Fibroblast of skin of right quadriceps (primary cell): ENCODE results near the gene PAX5.

ENCODE experiments used
- DNase-seq: peaks from one replicate; pipeline ENCODE4 v3.0.0-alpha.2; 2013

Gene PAX5

DNA sequence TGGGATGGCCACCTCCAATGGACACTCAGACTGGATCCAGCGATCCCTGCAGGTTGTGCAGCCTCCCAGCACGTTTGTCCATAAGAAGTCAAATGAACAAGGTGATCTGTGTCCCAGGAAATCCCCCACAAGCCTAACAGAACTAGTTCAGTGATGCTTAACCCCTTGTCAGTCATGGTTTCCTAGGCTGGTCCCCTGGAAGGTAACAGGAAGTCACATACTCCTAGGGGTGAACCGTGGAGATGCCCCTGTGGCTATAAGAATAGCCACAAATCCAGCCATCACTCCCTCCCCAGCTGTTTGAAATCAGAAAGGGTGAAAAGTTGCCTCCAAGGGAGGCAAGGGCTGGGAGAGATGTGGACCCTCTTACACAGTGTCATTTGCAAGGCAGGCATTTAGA lies 22.5 kb downstream of the PAX5 start:
- no peak for DNase-seq

- no peak for DNase-seq
Observed at GRCh38 chr9:37010976-37011375, 23.1 kb downstream of the PAX5 start.

DNA sequence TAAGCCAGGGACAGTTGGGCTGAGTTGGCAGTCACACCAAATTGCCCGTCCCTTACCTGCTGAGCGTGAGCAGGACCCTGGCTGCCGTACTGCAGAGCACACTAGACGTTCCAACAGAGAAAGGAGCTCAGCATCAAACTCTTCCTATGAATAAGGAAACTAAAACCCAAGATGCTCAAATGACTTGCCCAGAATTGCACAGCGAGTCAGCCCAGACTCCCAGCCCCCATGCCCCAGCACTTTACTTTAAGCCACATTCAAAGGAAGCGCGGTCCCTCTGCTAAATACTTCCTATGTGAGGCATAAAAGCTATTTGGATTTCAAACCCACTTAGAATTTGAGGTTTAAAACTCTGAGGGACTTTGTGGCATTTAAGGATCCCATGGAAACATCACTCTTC lies 23.9 kb downstream of the PAX5 start:
- DNase-seq: no peak

DNA sequence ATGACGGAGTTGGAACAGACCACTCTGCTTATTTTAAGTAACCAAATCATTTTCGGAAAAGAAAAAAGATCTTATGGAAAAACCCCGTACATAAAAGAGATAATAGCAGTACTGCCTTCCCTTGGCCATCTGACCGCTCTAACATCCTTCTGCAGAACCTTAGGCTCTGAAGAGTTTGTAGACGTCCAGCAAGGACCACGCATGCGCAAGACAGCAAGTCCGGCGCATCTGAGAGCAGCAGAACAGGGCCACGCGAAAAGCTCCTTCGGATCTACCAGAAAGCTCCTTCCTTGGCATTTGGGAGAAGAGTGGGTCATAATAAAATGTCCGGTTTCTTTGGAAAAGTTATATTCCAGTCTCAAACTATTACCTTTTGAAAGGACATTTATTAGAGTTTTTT lies 26.8 kb downstream of the PAX5 start:
- no peak for DNase-seq

- DNase-seq: no peak
Observed at GRCh38 chr9:37005517-37006140, 28.4 kb downstream of the PAX5 start.

- no peak for DNase-seq
Observed at GRCh38 chr9:37004424-37004935, 29.6 kb downstream of the PAX5 start.

DNA sequence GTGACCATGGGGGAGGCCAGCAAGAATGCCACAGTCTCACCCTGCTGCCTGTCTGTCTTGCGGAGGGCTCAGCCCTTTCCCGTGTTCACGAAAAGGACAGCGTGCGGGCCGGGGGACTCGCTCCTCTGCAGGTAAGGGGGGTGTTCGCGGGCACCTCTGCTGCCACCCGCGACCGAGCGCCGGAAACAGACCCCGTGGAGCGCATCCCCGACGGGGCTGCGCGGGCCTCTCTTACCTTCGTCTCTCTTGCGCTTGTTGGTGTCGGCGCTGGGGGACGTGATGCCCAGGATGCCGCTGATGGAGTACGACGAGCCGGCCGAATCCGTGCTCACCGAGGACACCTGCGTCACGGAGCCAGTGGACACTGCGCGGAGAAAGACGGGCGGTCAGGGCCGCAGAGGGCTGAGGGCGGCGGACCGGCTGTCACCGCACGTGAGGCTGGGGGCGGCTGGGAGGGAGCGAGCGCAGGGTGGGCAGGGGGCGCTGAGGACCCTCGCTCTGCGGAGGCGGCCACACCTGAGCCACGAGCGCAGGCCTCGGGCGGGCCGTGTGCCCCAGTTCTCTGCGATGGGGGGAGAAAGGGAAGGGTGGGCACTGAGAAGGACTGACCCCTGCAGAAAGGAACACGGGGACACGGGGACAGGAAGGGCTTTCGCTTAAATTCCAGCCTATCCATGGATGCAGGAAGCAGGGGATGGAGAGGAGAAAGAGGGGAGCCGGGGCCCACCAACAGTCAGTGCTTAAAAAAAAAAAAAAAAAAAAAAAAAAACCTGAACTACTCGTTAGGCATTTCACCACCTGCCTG lies 31.5 kb downstream of the PAX5 start:
- no peak for DNase-seq

- DNase-seq: no peak
Observed at GRCh38 chr9:37002036-37002412, 32.0 kb downstream of the PAX5 start.

GRCh38 chr9:37001459-37001858 lies 32.6 kb downstream of the PAX5 start:
- no peak for DNase-seq

- DNase-seq: no peak
Observed at GRCh38 chr9:36999728-37000333, 34.2 kb downstream of the PAX5 start.

GRCh38 chr9:36997414-36997813 lies 36.7 kb downstream of the PAX5 start:
- DNase-seq: peak; percentile 41

- DNase-seq: no peak
Observed at GRCh38 chr9:36996706-36997086, 37.4 kb downstream of the PAX5 start.

DNA sequence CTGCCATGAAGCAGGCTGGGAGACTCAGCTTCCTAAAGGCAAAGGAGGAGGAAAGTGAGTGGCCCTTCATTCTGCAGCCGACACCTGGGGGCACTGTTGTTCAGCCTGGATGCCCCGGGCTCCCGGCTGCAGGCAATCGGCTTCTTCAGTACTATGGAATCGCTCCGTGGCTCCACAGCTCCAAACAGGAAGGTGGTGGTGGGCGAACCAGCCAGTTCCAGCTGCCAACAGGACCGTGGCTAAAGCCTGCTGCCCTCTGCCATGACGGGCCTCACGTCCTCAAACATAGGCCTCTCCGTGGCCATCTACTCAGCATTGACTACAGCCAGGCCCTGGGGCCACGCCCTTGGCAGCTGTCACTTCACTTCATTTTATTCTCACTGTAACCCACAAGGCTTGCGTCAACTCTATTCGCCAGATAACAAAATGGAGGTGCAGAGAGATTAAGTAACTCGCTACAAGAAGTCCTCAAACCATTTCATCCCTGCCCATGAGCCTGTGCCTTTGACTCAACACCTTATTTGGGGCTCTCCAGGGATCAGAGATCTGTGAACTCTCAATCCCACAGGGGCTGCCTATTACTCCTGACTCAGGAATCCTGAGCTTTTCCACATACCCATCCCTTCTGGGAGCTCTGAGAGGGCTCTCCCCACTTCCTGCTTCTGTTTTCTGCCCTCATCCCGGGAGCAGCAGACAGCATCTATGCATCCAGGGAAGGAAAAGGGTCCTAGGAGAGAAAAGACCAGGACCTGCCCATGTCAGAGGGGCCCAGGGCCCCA lies 38.0 kb downstream of the PAX5 start:
- peak; percentile 57 for DNase-seq

- no peak for DNase-seq
Observed at GRCh38 chr9:36993933-36994764, 39.9 kb downstream of the PAX5 start.

DNA sequence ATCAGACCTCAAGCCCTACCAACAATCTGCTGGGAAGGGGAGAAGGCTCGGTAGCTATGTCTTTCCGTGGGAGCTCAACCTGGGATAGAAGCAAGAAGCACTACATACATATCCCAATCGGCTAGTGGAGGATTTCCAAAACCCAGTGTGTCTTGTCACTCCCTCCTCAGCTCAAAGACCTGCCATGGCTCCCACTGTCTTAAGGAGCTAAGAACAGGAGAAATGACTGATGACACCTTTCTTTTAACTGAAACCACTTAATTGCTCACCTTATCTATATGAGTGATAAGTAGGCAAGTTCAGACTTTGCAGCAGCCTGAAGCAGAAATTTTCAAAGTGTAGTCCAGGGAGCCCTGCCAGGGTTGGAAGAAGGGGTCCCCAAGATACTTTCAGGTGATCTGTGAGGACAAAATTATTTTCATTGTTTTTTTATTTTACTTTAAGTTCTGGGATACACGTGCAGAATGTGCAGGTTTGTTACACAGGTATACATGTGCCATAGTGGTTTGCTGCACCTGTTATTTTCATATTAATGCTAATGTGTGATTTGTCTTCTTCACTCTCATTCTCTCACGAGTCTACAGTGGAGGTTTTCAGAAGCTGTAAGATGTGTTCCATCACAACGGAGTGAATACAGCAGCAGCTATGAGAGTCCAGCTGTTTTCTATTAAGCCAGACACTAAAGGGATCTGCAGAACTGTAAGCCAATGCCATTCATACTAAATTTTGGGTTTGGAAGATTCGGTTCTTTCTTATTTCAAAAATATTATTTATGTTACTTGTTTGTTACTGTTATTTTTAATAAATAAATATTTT lies 41.4 kb downstream of the PAX5 start:
- no peak for DNase-seq

DNA sequence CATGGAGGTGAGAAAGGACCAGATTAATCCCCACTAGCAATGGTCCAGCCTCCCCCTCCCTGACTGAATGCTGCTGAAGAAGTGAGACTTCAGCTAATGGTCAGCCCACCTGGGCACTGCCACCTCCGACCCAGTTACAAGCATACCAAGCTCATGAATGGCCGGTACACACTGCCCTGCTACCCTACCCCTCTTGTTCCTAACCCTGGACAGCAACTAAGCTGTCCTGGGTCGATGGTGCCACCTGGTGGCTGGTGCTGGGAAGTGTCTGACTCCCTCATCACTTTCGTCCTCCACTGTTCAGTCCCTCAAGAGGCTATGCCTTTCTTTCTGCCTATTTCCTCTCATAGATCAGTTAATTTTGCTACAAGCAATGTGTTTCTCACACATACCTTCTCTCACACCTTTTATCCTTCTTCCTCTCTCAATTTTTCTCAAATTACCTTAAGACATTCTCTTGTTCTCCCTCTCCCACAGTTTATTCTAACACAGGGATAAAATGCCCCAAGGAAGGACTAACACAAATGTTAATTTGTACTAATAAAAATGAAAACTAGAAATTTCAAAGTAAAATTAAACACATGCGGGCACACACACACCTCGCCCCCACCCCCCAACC lies 42.4 kb downstream of the PAX5 start:
- DNase-seq: no peak

DNA sequence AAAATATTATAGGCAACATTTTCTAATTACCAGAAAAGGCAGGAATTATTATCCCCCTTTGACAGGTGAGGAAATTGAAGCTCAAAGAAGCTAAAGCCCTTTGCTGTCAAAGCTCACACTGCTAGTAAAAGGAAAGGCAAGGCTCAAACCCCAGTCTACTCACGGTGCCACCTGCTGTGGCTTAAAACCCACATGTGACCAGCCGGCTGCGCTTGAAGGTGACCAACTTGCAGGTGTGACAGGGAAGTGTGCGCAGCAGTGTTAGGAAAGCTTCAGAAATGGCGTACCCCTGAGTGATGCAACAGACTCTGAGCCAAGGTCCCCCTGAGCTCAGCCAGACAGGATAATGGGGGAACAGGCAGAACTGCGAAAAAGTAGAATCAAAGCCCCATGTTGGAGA lies 45.2 kb downstream of the PAX5 start:
- no peak for DNase-seq

DNA sequence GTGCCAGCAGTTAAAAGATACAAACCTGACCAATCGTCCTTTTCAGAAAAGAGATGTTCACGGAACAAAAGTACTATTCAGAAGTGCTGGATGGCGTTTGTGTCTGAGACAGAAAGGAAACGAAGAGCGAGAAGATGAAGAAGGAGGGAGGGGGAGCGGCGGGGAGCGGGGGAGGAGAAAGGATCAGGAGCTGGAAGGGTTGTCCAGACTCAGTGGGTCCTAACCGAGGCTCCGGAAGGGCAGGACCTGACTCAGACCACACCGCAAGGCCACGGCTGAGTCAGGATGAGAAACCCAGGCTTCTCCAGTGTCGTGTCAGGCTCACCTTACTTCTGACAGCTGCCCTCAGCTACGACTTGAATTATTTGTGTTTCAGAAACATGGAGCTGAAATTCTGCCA lies 46.2 kb downstream of the PAX5 start:
- DNase-seq: no peak

DNA sequence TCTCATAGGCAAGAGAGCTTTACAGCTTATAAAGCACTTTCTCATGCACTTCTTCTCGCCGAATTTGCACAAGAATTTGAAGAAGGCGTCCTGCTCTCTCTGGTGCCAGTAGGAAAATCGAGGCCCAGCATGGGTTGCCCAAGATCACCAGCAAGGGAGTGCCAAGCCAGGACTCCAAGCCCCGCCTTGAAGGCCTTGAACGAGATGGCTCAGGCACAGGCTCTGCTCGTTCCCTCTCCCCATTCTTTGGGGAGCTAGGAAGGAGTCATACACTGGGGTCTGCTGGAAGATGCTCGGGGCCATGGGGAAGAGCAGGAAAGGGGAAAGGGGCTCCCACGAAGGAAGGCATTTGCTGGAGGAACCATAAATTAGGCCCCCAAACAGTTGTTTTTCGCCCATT lies 46.7 kb downstream of the PAX5 start:
- DNase-seq: no peak

DNA sequence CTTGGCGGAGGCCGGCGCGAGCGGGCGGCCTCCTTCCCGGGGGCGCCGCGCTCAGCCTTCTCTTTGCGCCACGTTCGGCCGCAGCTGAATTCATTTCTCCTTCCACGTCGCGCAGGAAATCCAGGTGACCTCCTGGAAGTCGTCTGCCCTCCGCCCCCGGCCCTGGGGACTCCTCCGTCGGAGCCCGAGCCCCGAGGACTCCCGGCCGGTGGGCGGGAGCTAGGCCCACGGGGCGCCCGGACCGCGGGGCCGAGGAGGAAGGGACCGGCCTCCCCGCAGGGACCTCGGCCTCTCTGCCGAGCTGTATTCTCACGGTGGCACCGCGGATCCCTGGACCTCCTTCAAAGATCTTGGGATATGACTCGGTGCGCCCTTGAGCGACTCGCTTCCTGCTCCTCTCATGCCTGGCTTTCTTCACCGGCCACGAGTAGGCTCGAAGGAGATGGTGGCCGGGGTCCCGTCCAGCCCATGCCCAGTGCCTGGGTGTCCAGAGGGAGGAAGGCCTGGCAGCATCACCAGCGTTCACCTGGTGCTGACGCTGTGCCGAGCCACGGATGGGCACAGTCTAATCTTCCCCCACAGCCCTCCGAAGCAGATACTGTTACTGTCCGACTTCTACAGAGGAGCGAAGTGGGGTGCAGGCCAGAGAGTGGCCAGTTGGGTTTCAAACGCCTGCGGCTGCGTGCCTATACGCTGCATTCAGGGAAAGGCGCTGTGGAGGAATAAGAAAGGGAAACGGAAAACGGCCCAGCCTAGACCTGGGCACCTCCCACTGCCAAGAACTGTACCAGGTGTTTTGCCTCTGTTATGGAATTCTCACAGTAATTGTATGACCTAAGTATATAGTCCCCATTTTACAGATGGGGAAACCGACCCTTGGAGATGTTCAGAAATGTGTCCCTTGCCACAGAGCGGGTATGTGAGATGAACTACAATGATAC lies 47.3 kb downstream of the PAX5 start:
- DNase-seq: no peak
